ENCODE data around the gene CCDC30. TPM values are rescaled to one million over a fixed set of nuclear protein-coding genes. Genes with fewer than 3 reads are reported as not detected.

Gene CCDC30
- total and polyA plus RNA-seq, 5 donors from 2014 or later = 0.40 to 6.1 (median 1.3) TPM

DNA sequence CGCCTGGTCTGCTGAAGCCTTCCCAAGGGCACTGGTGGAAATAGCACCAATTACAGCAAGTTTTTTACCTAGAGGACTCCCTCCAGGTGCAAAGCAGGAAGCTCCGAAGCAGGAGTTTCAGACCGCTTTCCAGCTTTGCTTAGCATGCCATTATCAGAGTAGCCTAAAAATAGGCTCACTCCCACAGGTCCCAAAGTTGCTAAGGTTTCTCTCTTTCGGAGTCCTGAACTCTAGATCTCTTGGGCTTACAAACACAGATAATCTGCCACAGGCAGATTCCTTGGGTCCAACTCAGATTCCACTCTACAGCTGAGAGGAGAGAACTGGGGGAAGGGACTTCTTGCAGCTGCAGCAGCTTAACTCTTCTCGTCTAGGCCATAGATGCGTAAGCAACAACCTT, 29.7 kb upstream of the CCDC30 start:
- DNase-seq (no peak), ATAC-seq (ENCODE audit: low read depth in 2 of 2) (no peak)
- Mint-ChIP-seq H3K4me1 (no peaks in the 10 kb centered on the region), H3K36me3 (no peaks in the 10 kb centered on the region), H3K9me3 (no peaks in the 10 kb centered on the region), H3K27ac (no peak overlapping the region), H3K27me3 (peaks cover 24% of the 10 kb centered on the region), H3K4me3 (no peak overlapping the region)
- Histone ChIP-seq H3K27ac (ENCODE audit: insufficient read depth, low read length, poor library complexity, severe bottlenecking) (no peak overlapping the region), H3K27me3 (ENCODE audit: control insufficient read depth, insufficient read depth, low read length) (no peaks in the 10 kb centered on the region), H3K9me3 (ENCODE audit: control insufficient read depth in 2 of 2, low read length in 2 of 2) (no peaks in the 10 kb centered on the region), H3K36me3 (ENCODE audit: control insufficient read depth, insufficient read depth, low read length) (no peaks in the 10 kb centered on the region), H3K4me1 (ENCODE audit: control insufficient read depth, insufficient read depth, low read length, poor library complexity, severe bottlenecking) (no peaks in the 10 kb centered on the region), H3K4me3 (ENCODE audit: low read depth, low read length) (no peak overlapping the region)

DNA sequence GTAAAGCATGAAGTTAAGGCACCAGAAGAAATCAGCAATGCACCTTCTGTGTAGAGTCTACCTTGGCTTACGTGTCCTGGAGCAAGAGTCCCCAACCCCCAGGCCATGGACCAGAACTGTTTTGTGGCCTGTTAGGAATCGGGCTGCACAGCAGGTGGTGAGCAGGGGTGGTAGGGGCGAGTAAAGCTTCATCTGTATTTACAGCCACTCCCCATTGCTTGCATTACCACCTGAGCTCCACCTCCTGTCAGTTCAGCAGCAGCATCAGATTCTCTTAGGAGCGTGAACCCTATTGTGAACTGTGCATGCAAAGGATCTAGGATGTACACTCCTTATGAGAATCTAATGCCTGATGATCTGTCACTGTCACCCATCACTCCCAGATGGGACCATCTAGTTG, 28.7 kb upstream of the CCDC30 start:
- ATAC-seq (ENCODE audit: low read depth in 2 of 2) (no peak), DNase-seq (no peak)
- Histone ChIP-seq H3K36me3 (ENCODE audit: control insufficient read depth, insufficient read depth, low read length) (no peaks in the 10 kb centered on the region), H3K4me3 (ENCODE audit: low read depth, low read length) (no peak overlapping the region), H3K4me1 (ENCODE audit: control insufficient read depth, insufficient read depth, low read length, poor library complexity, severe bottlenecking) (no peaks in the 10 kb centered on the region), H3K27ac (ENCODE audit: insufficient read depth, low read length, poor library complexity, severe bottlenecking) (no peak overlapping the region), H3K9me3 (ENCODE audit: control insufficient read depth in 2 of 2, low read length in 2 of 2) (no peaks in the 10 kb centered on the region), H3K27me3 (ENCODE audit: control insufficient read depth, insufficient read depth, low read length) (no peaks in the 10 kb centered on the region)
- no peak overlapping the region for H3K4me3 Mint-ChIP-seq
- H3K27me3 Mint-ChIP-seq = peaks cover 28% of the 10 kb centered on the region
- H3K4me1 Mint-ChIP-seq = no peaks in the 10 kb centered on the region
- H3K27ac Mint-ChIP-seq = no peak overlapping the region
- H3K36me3 Mint-ChIP-seq = no peaks in the 10 kb centered on the region
- H3K9me3 Mint-ChIP-seq = no peaks in the 10 kb centered on the region

DNA sequence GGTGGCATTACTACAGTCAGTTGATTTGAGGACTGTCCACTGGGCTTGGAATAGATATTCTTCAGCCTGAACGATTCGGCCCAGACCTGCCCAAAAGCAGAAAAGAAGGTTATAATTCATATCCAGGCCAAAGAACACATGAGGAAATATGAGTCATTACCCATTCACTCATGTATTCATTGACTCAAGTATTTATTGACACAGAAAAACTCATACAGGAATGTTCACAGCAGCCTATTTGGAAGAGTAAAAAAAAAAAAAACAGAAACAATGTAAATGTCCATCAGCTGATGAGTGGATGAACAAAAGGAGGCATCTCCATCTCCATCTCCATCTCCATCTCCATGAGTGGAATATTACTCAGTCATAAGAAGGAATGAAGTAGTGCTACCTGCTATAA, 23.1 kb upstream of the CCDC30 start:
- Mint-ChIP-seq H3K4me3 (no peak overlapping the region), H3K36me3 (no peaks in the 10 kb centered on the region), H3K27ac (no peak overlapping the region), H3K4me1 (no peaks in the 10 kb centered on the region), H3K27me3 (peaks cover 24% of the 10 kb centered on the region), H3K9me3 (no peaks in the 10 kb centered on the region)
- Histone ChIP-seq H3K36me3 (ENCODE audit: control insufficient read depth, insufficient read depth, low read length) (no peaks in the 10 kb centered on the region), H3K9me3 (ENCODE audit: control insufficient read depth in 2 of 2, low read length in 2 of 2) (no peaks in the 10 kb centered on the region), H3K4me3 (ENCODE audit: low read depth, low read length) (no peak overlapping the region), H3K4me1 (ENCODE audit: control insufficient read depth, insufficient read depth, low read length, poor library complexity, severe bottlenecking) (no peaks in the 10 kb centered on the region), H3K27ac (ENCODE audit: insufficient read depth, low read length, poor library complexity, severe bottlenecking) (no peak overlapping the region), H3K27me3 (ENCODE audit: control insufficient read depth, insufficient read depth, low read length) (no peaks in the 10 kb centered on the region)
- ATAC-seq (ENCODE audit: low read depth in 2 of 2) (no peak), DNase-seq (no peak)

DNA sequence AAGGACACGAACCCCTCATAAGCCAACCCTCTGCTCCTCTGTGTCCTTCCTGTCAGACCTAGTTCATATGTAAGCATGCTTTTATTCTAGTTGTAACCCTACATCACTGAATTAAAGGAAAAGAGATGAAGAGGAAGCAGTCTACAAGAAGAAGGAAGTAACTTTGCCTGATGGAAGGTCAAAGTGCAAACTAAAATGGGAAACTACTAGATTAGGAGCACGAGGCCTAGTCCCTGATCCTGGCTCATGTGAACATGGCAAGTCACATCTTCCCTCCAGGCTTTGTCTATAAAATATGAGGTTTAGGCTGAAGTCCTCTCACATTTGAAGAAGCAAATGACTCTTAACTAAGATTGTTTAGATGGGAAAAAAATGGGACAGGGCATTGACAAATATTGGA, 20.4 kb upstream of the CCDC30 start:
- Histone ChIP-seq H3K27ac (ENCODE audit: insufficient read depth, low read length, poor library complexity, severe bottlenecking) (no peak overlapping the region), H3K36me3 (ENCODE audit: control insufficient read depth, insufficient read depth, low read length) (no peaks in the 10 kb centered on the region), H3K9me3 (ENCODE audit: control insufficient read depth in 2 of 2, low read length in 2 of 2) (no peaks in the 10 kb centered on the region), H3K4me3 (ENCODE audit: low read depth, low read length) (no peak overlapping the region), H3K4me1 (ENCODE audit: control insufficient read depth, insufficient read depth, low read length, poor library complexity, severe bottlenecking) (no peaks in the 10 kb centered on the region), H3K27me3 (ENCODE audit: control insufficient read depth, insufficient read depth, low read length) (no peaks in the 10 kb centered on the region)
- no peak for DNase-seq
- Mint-ChIP-seq H3K9me3 (no peaks in the 10 kb centered on the region), H3K36me3 (no peaks in the 10 kb centered on the region), H3K27ac (no peak overlapping the region), H3K27me3 (peaks cover 9% of the 10 kb centered on the region), H3K4me1 (no peaks in the 10 kb centered on the region), H3K4me3 (no peak overlapping the region)
- no peak for ATAC-seq (ENCODE audit: low read depth in 2 of 2)

DNA sequence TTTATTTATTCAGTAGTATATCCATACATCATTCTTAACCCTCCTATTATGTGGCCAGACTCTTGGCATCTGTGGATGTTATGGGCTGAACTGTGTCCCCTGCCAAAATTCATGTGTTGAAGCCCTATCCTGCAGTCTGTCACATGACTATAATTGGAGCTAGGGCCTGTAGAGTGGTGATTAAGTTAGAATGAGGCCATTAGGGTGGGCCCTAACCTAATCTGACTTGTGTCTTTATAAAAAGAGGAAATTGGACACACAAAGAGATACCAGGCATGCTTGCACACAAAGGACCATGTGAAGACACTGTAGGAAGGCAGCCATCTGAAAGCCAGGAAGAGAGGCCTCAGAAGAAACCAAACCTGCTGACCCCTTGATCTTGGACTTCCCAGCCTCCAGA, 13.8 kb upstream of the CCDC30 start:
- no peak overlapping the region for H3K27ac Mint-ChIP-seq
- ATAC-seq (ENCODE audit: low read depth in 2 of 2) (no peak), DNase-seq (no peak)
- Histone ChIP-seq H3K4me3 (ENCODE audit: low read depth, low read length) (no peak overlapping the region), H3K9me3 (ENCODE audit: control insufficient read depth in 2 of 2, low read length in 2 of 2) (no peaks in the 10 kb centered on the region), H3K27me3 (ENCODE audit: control insufficient read depth, insufficient read depth, low read length) (no peaks in the 10 kb centered on the region), H3K4me1 (ENCODE audit: control insufficient read depth, insufficient read depth, low read length, poor library complexity, severe bottlenecking) (no peaks in the 10 kb centered on the region), H3K36me3 (ENCODE audit: control insufficient read depth, insufficient read depth, low read length) (no peaks in the 10 kb centered on the region), H3K27ac (ENCODE audit: insufficient read depth, low read length, poor library complexity, severe bottlenecking) (no peak overlapping the region)
- H3K9me3 Mint-ChIP-seq = no peaks in the 10 kb centered on the region
- H3K27me3 Mint-ChIP-seq = peaks cover 5% of the 10 kb centered on the region
- H3K36me3 Mint-ChIP-seq = no peaks in the 10 kb centered on the region
- H3K4me1 Mint-ChIP-seq = peaks cover 0 to 7% (median 1%) of the 10 kb centered on the region in 4 donors
- no peak overlapping the region for H3K4me3 Mint-ChIP-seq

DNA sequence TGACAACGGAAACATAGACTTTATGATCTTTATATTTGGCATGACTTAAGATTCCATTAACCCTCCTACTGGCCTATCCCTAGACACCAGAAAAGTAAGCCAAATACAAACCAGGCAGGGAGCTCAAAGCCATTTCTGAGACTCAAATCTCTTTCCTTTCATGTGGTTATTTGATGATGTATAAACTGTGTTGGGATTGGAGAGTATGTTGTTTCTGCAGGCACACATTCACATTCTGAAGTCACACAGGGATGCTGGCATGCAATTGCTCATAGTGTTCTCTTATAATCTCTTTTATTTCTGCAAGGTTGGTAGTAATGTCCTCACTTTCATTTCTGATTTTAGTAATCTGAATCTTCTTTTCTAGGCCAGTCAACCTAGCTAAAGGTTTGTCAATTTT, 13.0 kb upstream of the CCDC30 start:
- DNase-seq (no peak), ATAC-seq (ENCODE audit: low read depth in 2 of 2) (no peak)
- Histone ChIP-seq H3K27ac (ENCODE audit: insufficient read depth, low read length, poor library complexity, severe bottlenecking) (no peak overlapping the region), H3K9me3 (ENCODE audit: control insufficient read depth in 2 of 2, low read length in 2 of 2) (no peaks in the 10 kb centered on the region), H3K4me3 (ENCODE audit: low read depth, low read length) (no peak overlapping the region), H3K27me3 (ENCODE audit: control insufficient read depth, insufficient read depth, low read length) (no peaks in the 10 kb centered on the region), H3K36me3 (ENCODE audit: control insufficient read depth, insufficient read depth, low read length) (no peaks in the 10 kb centered on the region), H3K4me1 (ENCODE audit: control insufficient read depth, insufficient read depth, low read length, poor library complexity, severe bottlenecking) (no peaks in the 10 kb centered on the region)
- H3K4me3 Mint-ChIP-seq = no peak overlapping the region
- peaks cover 5% of the 10 kb centered on the region for H3K27me3 Mint-ChIP-seq
- no peak overlapping the region for H3K27ac Mint-ChIP-seq
- peaks cover 0 to 9% (median 1%) of the 10 kb centered on the region in 4 donors for H3K4me1 Mint-ChIP-seq
- no peaks in the 10 kb centered on the region for H3K36me3 Mint-ChIP-seq
- no peaks in the 10 kb centered on the region for H3K9me3 Mint-ChIP-seq

DNA sequence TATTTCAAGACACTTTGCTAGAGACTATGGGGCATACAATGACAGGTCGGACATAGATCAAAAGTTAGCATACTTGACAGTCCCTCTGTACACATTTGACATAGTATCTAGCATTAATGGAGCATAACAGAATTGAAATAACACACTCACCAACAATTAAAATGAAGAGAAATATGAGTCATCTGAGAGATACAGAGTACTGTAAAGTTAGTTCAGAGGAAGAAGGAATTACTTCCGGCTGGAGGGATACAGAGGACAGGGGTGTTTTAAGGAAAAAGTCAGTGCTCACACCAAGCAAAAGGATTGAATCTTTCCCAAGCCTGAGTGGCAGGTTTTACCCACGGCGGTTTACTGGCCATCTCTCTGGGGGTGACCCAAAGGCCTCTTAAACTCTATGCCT, 9.7 kb upstream of the CCDC30 start:
- Mint-ChIP-seq H3K27ac (peak overlapping the region in 1 of 3 donors; percentile 61), H3K4me3 (peak overlapping the region in 2 of 4 donors; percentile 71 to 88), H3K36me3 (peaks cover 11% of the 10 kb centered on the region), H3K27me3 (peaks cover 11% of the 10 kb centered on the region), H3K9me3 (no peaks in the 10 kb centered on the region), H3K4me1 (peaks cover 9 to 28% (median 22%) of the 10 kb centered on the region in 4 donors)
- H3K4me1 ChIP-seq (ENCODE audit: control insufficient read depth, insufficient read depth, low read length, poor library complexity, severe bottlenecking) = peaks cover 24% of the 10 kb centered on the region
- no peaks in the 10 kb centered on the region for H3K9me3 ChIP-seq (ENCODE audit: control insufficient read depth in 2 of 2, low read length in 2 of 2)
- ATAC-seq (ENCODE audit: low read depth in 2 of 2) = no peak
- DNase-seq = no peak
- peaks cover 6% of the 10 kb centered on the region for H3K36me3 ChIP-seq (ENCODE audit: control insufficient read depth, insufficient read depth, low read length)
- no peak overlapping the region for H3K27ac ChIP-seq (ENCODE audit: insufficient read depth, low read length, poor library complexity, severe bottlenecking)
- H3K4me3 ChIP-seq (ENCODE audit: low read depth, low read length) = no peak overlapping the region
- no peaks in the 10 kb centered on the region for H3K27me3 ChIP-seq (ENCODE audit: control insufficient read depth, insufficient read depth, low read length)

DNA sequence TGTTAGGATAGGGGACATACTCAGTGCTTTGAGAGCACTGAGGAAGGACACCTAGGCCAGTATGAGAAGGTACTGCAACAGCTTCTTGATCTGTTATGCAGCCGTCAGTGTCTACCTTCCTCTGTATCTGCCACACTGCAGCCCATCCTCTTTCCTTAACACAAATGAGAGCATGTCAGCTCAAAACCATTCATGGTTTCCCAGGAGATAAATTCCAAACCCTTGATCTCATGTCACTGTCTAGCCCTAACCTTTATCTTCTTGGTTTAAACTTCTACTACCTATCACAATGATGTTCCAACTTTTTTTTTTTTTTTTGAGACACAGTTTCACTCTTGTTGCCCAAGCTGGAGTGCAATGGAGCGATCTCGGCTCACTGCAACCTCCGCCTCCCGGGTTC, 8.7 kb upstream of the CCDC30 start:
- no peak for DNase-seq
- Histone ChIP-seq H3K4me1 (ENCODE audit: control insufficient read depth, insufficient read depth, low read length, poor library complexity, severe bottlenecking) (peaks cover 27% of the 10 kb centered on the region), H3K36me3 (ENCODE audit: control insufficient read depth, insufficient read depth, low read length) (peaks cover 16% of the 10 kb centered on the region), H3K27me3 (ENCODE audit: control insufficient read depth, insufficient read depth, low read length) (no peaks in the 10 kb centered on the region), H3K4me3 (ENCODE audit: low read depth, low read length) (no peak overlapping the region), H3K27ac (ENCODE audit: insufficient read depth, low read length, poor library complexity, severe bottlenecking) (no peak overlapping the region), H3K9me3 (ENCODE audit: control insufficient read depth in 2 of 2, low read length in 2 of 2) (no peaks in the 10 kb centered on the region)
- Mint-ChIP-seq H3K4me1 (peaks cover 9 to 37% (median 26%) of the 10 kb centered on the region in 4 donors), H3K4me3 (peak overlapping the region; percentile 50 to 88 (median 70)), H3K27me3 (peaks cover 11% of the 10 kb centered on the region), H3K27ac (peak overlapping the region in 2 of 3 donors; percentile 27 to 98), H3K36me3 (peaks cover 14% of the 10 kb centered on the region), H3K9me3 (no peaks in the 10 kb centered on the region)
- ATAC-seq (ENCODE audit: low read depth in 2 of 2) = no peak
